NCI-H128 (cell line): ENCODE results near the gene THUMPD3.

ENCODE experiments used
- DNase-seq: peaks from one replicate; lab custom pipeline; 2025; ENCODE audit not compliant: unreplicated experiment; lab: John Stamatoyannopoulos, UW

The THUMPD3 gene

GRCh38 chr3:9415485-9416138 is 52.8 kb downstream of the THUMPD3 start:
- DNase-seq, result no peak

- DNase-seq, result no peak
These were observed 53.4 kb downstream of the THUMPD3 start for GRCh38 chr3:9416139-9416780.

- no peak for DNase-seq
These were observed 58.1 kb downstream of the THUMPD3 start for GRCh38 chr3:9420850-9421549.

GRCh38 chr3:9422712-9423424 is 60.0 kb downstream of the THUMPD3 start:
- DNase-seq, result peak; percentile 65

GRCh38 chr3:9428411-9428810 is 65.6 kb downstream of the THUMPD3 start:
- no peak for DNase-seq

GRCh38 chr3:9430733-9431132 is 67.9 kb downstream of the THUMPD3 start:
- no peak for DNase-seq

GRCh38 chr3:9433627-9434521 is 71.0 kb downstream of the THUMPD3 start:
- no peak for DNase-seq

- DNase-seq, result no peak
These were observed 72.5 kb downstream of the THUMPD3 start for GRCh38 chr3:9435316-9435715.
